ENCODE data around the gene DMD.

- TF ChIP-seq EZH2phosphoT487 (IDR thresholded peaks at IDR 0.05; ENCODE audit: low read depth), result no peak
- TF ChIP-seq CTCF (IDR thresholded peaks at IDR 0.05; ENCODE audit: low read depth, low read length), result no peak
Observed at GRCh38 chrX:31338991-31339350, 1872.4 kb downstream of the DMD start.

Data from OCI-LY3 (cell line).